ENCODE measurements around the gene ZNF598.
"Not testable (repeated sequence)": the region's sequence is repeated elsewhere in the genome, so short reads cannot be mapped to it uniquely, and the experiment has no call there.

ZNF598 gene

GRCh38 chr16:2040041-2040786, 30.6 kb upstream of the ZNF598 start:
- DNase-seq = no peak

- no peak for DNase-seq
Measured at GRCh38 chr16:2039274-2040031, 29.8 kb upstream of the ZNF598 start.

DNA sequence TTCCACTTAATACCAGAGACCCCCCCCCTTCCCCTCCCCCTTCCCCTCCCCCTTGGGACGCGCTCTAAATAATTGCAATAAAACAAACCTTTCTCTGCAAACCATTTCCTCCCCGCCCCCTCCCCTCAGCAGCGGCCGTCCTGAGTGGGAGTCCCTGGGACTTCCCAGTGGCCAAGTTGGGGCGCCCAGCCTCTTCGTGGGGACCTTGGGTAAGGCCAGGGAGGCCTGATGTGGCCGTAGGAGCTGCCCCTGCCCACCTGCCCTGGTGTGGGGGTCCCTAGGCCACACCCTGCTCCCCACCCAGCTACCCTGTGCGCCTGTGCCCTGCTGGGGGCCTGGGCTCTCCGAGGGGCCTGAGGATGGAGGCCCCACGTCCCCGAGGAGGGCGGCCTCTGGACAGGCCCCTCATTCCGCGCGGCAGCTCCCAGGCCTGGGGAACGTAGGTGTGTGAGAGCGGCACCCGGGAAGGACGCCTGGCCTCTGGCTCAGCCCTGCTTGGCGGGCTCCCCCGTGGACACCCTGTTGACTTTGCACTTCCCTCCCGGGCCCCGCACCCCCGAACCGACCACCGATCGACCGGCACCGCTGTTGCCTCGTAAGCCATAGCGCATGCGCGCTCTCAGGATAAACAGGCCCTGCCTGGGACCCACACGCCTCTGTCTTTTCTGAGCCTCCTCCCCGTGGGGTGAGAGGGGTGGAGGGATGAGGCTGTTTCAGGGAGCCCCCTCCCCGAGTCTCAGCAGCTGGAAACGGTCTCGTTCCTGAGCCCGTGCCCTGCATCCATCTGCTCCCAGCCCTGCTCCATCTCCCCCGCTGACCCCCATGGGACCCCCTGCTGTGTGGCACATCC, 29.0 kb upstream of the ZNF598 start:
- DNase-seq = no peak

GRCh38 chr16:2037647-2038381, 28.2 kb upstream of the ZNF598 start:
- no peak for DNase-seq

DNA sequence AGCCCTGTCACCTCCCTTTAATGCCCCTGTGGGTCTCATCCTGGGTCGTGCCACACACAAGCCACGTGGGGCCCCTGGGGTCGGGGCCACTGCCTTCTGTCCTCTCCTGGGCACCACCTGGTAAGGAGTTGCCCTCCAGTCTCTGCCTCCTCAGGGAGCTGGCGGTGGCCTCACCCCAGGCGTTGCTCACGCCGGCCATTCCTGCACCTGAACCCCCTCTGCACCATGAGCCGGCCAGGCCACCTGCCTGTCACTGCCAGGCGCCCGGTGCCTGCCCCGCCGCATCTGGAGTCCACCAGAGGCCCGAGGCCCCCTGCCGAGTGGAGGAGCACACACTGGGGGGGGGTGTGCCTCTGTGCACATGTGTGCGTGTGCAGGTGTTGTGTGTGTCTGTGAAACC, 27.5 kb upstream of the ZNF598 start:
- no peak for DNase-seq

DNA sequence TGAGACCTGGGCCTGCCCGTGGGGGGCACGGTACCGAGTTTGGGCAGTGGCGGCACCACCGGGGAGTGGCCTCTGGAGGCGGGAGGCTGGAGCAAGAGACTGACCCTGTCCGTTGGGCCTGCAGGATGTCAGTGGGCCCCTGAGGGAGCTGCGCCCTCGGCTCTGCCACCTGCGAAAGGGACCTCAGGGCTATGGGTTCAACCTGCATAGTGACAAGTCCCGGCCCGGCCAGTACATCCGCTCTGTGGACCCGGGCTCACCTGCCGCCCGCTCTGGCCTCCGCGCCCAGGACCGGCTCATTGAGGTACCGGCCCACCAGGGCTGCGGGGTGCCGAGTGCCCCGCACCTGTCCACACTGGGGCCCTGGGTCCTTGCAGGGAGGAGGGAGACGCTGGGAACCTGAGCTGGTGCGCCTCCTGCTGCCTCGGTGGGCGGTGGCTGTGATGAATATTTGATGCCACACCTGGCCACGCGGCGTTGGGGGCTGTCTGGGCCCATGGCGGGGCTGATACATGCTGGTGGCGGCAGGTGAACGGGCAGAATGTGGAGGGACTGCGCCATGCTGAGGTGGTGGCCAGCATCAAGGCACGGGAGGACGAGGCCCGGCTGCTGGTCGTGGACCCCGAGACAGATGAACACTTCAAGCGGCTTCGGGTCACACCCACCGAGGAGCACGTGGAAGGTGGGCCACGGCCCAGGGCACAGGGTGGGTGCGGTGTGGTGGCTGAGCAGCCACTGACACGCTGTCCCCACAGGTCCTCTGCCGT, 26.8 kb upstream of the ZNF598 start:
- no peak for DNase-seq

GRCh38 chr16:2035431-2036199, 26.0 kb upstream of the ZNF598 start:
- no peak for DNase-seq

- DNase-seq = no peak
Measured at GRCh38 chr16:2034696-2035430, 25.2 kb upstream of the ZNF598 start.

DNA sequence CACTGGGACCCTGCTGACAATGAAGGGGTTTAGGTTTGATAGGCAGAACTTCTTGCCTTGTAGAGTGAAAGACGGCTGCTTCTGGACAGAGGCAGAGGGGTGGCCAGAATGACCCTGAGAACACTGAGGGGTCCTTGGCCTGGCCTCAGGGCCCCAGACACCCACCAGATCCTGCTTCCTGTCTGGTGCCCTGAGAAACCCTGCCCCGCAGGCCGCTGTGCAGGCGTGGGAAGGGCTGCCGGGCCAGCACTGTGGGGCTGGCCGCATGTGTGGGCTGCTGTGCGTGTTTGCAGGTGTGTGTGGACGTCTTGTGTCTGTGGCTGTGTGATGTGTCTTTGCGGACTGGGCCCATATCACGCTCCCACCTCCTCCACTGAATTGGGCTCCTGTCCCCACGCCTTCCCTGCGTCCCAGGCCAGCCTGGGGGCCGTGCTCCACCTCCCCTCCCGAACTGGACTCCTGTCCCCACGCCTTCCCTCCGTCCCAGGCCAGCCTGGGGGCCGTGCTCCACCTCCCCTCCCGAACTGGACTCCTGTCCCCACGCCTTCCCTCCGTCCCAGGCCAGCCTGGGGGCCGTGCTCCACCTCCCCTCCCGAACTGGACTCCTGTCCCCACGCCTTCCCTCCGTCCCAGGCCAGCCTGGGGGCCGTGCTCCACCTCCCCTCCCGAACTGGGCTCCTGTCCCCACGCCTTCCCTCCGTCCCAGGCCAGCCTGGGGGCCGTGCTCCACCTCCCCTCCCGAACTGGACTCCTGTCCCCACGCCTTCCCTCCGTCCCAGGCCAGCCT, 24.5 kb upstream of the ZNF598 start:
- DNase-seq = not testable (repeated sequence)

DNA sequence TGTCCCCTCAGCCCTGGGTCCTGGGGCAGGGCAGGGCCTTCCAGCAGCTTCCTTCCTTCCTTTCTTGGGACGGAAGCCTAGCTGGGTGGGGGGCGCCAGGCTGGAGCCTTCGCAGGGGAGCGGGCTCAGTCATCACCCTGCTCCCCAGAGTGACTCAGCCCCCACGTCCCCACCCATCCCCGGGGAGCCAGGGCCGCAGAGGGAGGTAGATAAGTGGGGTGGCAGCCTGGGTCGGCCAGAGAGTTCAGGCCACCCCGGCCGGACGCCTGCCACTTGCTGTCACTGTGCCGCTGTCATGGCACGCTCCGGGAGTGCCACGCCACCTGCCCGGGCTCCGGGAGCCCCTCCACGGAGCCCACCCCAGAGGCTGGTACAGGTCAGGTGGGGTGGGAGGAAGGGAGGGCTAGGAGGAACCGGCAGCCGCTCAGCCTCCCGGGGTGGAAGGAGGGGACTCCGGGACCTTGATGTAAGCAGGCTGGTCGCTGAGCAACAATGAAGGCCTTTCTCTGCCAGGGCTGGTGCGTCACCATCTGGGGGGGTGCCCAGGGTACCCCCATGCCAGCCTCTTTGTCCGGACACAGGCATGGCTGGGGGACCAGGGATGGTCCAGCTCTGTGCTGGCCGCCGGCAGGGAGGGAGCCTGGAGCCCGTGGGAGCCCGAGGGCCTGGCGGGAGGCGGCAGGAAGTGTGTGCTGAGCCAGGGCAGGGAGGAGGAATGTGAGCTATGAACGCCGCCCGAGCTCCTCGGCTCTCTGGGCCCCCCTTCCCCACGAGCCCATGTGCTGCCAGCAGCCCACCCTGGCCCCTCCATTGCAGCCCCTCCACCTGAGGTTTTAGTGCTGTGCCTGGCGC, 23.7 kb upstream of the ZNF598 start:
- DNase-seq = no peak

DNA sequence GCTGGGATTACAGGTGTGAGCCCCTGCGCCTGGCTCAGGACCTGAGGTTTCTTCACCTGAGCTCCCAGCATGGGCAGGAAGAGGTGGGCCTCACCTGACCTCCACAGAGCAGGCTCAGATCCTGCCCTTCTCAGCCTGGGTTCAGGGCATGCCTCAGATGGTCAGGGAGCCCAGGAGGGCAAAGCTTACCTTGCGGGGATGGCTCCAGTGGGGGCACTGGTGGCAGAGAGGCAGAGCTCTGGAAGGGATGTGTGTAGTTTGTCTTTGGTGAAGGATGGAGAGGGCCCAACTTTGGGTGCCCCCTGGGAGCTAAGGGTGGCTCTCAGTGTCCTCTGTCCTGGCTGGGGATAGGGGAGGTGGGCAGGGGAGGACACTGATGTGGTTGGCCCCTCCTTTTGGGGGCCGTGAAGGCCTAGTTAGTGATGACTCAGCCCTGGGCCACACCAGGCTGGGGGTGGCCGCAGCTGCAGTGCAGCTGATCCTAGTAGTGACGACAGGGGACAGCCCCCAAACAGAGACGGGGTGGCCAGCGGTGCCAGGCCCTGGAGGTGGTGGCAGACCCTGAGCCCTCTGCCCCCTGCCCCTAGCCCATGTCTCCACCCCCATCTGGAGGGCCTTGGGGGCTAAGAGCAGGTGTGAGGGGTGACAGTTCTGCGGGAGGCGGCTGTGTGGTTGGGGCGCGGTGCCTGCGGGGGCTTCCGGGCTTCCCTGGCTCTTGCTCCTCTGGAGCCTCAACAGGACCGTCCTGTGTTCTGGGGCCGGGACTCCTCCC, 22.9 kb upstream of the ZNF598 start:
- DNase-seq = no peak

DNA sequence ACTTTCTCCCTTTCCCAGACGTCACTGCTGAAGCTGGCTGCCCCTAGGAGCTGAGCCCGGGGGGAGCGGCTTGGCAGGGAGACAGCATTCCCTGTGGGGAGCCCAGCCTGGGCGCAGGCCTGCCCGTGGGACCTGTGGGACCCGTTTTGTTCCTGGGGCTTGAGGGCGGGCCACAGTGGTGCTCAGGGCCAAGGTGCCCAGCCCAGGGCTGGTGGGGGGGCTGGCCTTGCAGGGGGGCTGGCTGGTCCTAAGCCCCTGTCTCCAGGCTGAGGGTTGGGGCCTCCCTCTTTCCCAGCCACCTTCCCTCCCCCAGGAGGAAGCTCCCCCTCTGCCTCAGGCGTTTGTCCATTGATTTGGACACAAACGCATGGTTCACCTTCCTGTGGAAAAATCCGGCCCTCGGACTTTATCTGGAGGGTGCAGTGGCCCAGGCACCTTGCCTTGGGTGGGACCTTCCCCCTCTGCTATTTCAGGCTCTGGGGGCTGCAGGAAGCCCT, 21.5 kb upstream of the ZNF598 start:
- DNase-seq = no peak

DNA sequence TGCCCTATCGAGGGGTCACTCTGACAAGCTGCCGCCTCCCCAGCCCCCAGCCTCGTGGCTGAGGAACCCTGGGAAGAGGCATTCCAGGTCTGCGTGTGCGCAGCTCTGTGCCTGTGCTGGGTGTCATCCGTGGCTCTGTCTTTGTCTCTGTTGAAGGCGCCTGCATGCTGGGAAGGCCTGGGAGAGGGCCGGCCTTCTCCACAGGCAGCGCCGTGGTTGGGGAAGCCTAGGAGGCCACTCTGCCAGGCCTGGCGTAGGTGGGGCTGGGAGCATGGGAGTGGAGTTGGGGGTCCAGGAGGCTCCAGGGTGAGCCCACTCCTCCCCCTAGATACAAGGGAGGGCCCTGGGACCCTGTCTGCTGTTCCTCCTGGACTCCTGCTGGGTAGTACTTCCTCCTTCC, 20.4 kb upstream of the ZNF598 start:
- DNase-seq = no peak

GRCh38 chr16:2029350-2029749, 19.7 kb upstream of the ZNF598 start:
- DNase-seq = no peak

GRCh38 chr16:2028620-2029220, 19.1 kb upstream of the ZNF598 start:
- no peak for DNase-seq

- DNase-seq = no peak
Measured at GRCh38 chr16:2028146-2028545, 18.5 kb upstream of the ZNF598 start.

All from CD4-positive, alpha-beta T cell treated with Interferon gamma for 1 hour (primary cell).